Stimulated activated CD4-positive, alpha-beta T cell treated with anti-CD3 and anti-CD28 coated beads, Interleukin-2, amount 100 ng/mL, for 24 hours (primary cell): ENCODE measurements around the gene SLC3A2.

Experiments
- DNase-seq, 2 donors: peaks; one replicate each; pipeline ENCODE4 v3.0.0-alpha.2; 2020

Gene SLC3A2

GRCh38 chr11:62882431-62882749 is 1.7 kb downstream of the SLC3A2 start:
- no peak for DNase-seq

- DNase-seq, result no peak
Observed at GRCh38 chr11:62882788-62883501, 2.2 kb downstream of the SLC3A2 start.

- no peak for DNase-seq
Observed at GRCh38 chr11:62883673-62884072, 3.0 kb downstream of the SLC3A2 start.

- DNase-seq, result no peak
Observed at GRCh38 chr11:62885137-62885750, 4.5 kb downstream of the SLC3A2 start.

- DNase-seq, result no peak
Observed at GRCh38 chr11:62888406-62888805, 7.7 kb downstream of the SLC3A2 start.

GRCh38 chr11:62889126-62889483 is 8.4 kb downstream of the SLC3A2 start:
- DNase-seq, result no peak

GRCh38 chr11:62889484-62890437 is 9.1 kb downstream of the SLC3A2 start:
- DNase-seq, result peak in 1 of 2 donors; percentile 31

- DNase-seq, result no peak
Observed at GRCh38 chr11:62892077-62892922, 11.6 kb downstream of the SLC3A2 start.

GRCh38 chr11:62895501-62895900 is 14.8 kb downstream of the SLC3A2 start:
- no peak for DNase-seq

GRCh38 chr11:62896049-62896448 is 15.4 kb downstream of the SLC3A2 start:
- no peak for DNase-seq

- no peak for DNase-seq
Observed at GRCh38 chr11:62897311-62897710, 16.6 kb downstream of the SLC3A2 start.

- no peak for DNase-seq
Observed at GRCh38 chr11:62898027-62898426, 17.3 kb downstream of the SLC3A2 start.

GRCh38 chr11:62902932-62903331 is 22.2 kb downstream of the SLC3A2 start:
- no peak for DNase-seq

GRCh38 chr11:62905296-62905695 is 24.6 kb downstream of the SLC3A2 start:
- no peak for DNase-seq

GRCh38 chr11:62905927-62906531 is 25.3 kb downstream of the SLC3A2 start:
- DNase-seq, result peak; percentile 85

GRCh38 chr11:62908468-62909072 is 27.9 kb downstream of the SLC3A2 start:
- DNase-seq, result no peak

- DNase-seq, result peak in 1 of 2 donors; percentile 40
Observed at GRCh38 chr11:62909107-62909894, 28.6 kb downstream of the SLC3A2 start.

GRCh38 chr11:62910141-62910882 is 29.6 kb downstream of the SLC3A2 start:
- DNase-seq, result no peak

- DNase-seq, result no peak
Observed at GRCh38 chr11:62911137-62912130, 30.7 kb downstream of the SLC3A2 start.
